ENCODE results near the gene WRNIP1. TPM values are rescaled to one million over a fixed set of nuclear protein-coding genes. Genes with fewer than 3 reads are reported as not detected.
A peak's percentile ranks its signal among the peaks of the same experiment; 100 is the strongest.

Gene WRNIP1
- total and polyA plus RNA-seq, 9 of the 15 experiments (the other 6 are each of a cell fraction or from before 2014, with no cell fraction given) = 13.2 to 63.6 (median 48.6) TPM

GRCh38 chr6:2760882-2761842 is 4.0 kb upstream of the WRNIP1 start (continued):
- no peak for TF ChIP-seq BHLHE40 (IDR thresholded peaks at IDR 0.05; ENCODE audit: low read length)
- 0 out of 6 replicates have a peak, but pooled peaks of 1 of the 3 experiments have one; percentile 35 for TF ChIP-seq ZBTB11 (CRISPR knock-in tag; IDR thresholded peaks at IDR 0.05)
- TF ChIP-seq ZNF41 (CRISPR knock-in tag; conservative IDR thresholded peaks at IDR 0.05) = no peak
- no peak for TF ChIP-seq RBM25 (IDR thresholded peaks at IDR 0.05; ENCODE audit: low read depth, low read length, severe bottlenecking)
- no peak for TF ChIP-seq CEBPG (CRISPR knock-in tag; IDR thresholded peaks at IDR 0.05)
- no peak for TF ChIP-seq CEBPG (tag; conservative IDR thresholded peaks at IDR 0.05 in 1 of 2, IDR thresholded peaks at IDR 0.05 in 1 of 2)
- TF ChIP-seq TSHZ1 (CRISPR knock-in tag; IDR thresholded peaks at IDR 0.05) = no peak
- TF ChIP-seq RB1 (IDR thresholded peaks at IDR 0.05; ENCODE audit: low read depth) = no peak
- no peak for TF ChIP-seq ZNF699 (CRISPR knock-in tag; IDR thresholded peaks at IDR 0.05; ENCODE audit: insufficient replicate concordance)
- no peak for TF ChIP-seq ZNF232 (CRISPR knock-in tag; IDR thresholded peaks at IDR 0.05)
- no peak for TF ChIP-seq ZSCAN29 (IDR thresholded peaks at IDR 0.05)
- TF ChIP-seq ATF3 (IDR thresholded peaks at IDR 0.05) = peak; percentile 61
- no peak for TF ChIP-seq ATF3 (CRISPR knock-in tag; conservative IDR thresholded peaks at IDR 0.05)
- no peak for TF ChIP-seq ZBED1 (IDR thresholded peaks at IDR 0.05)
- no peak for TF ChIP-seq ZNF583 (CRISPR knock-in tag; IDR thresholded peaks at IDR 0.05)
- no peak for TF ChIP-seq ZBTB17 (CRISPR knock-in tag; IDR thresholded peaks at IDR 0.05)
- TF ChIP-seq ZNF696 (CRISPR knock-in tag; conservative IDR thresholded peaks at IDR 0.05) = no peak
